Effector CD4-positive, alpha-beta T cell (primary cell): Measurements from ENCODE around the gene RSBN1L.

Source experiments
- DNase-seq: peaks from one replicate; pipeline ENCODE4 v3.0.0-alpha.2; 2020

RSBN1L gene

GRCh38 chr7:77734659-77735421 lies 38.6 kb downstream of the RSBN1L start:
- no peak for DNase-seq

DNA sequence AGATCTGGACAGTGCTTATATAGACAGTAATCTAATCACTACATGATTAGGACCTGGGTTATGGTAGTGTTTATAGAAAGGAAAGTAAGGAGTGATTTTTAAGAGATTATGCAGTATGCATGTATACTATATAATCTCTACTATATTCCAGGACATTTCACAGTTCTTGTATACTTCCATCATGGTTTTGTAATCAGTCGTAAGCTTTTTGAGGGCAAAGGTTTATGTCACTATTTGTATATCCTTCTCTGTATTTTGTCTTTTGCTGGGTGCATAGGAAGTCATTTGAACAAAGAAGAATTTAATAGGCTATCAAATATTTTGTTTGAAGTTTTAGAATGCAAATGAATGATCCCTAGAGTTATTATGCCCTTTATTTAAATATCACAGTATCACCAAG lies 39.2 kb downstream of the RSBN1L start:
- no peak for DNase-seq

- no peak for DNase-seq
Measured at GRCh38 chr7:77736991-77737390, 40.7 kb downstream of the RSBN1L start.

- no peak for DNase-seq
Measured at GRCh38 chr7:77738382-77738781, 42.1 kb downstream of the RSBN1L start.

DNA sequence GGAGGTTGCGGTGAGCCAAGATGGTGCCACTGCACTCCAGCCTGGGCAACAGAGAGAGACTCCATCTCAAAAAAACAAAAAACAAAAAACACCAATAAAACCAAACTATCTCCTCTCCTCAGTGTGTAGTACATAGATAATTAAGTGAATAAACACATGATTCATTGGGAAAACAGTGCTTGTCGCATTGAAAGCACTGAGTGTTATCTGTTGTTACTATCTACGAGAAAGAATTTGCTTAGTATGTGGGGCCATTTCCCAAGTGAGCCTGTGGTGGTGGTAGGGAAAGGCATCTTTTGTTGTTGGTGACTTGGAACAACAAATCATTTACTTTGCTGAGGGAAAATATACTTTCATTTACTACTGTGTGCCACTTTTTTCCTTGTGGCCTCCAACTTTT lies 42.6 kb downstream of the RSBN1L start:
- DNase-seq, result no peak

DNA sequence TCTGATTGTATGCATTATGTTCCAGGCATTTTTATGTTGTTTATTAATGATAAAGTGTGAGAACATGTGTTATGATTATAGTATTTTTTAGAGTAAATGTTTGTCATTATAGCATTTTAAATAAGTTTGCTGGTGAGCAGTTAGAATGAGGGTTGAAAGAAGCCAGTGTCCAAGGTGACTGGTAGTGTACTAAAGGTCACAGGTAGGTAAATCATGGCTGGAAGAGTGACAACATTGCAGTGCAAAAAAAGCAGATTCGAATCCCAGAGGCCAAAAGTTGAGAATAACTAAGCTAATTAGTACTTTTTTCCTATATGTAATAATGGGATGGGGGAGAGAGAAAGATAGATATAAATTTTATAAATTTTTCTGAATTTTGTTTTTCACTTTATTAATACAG lies 44.0 kb downstream of the RSBN1L start:
- no peak for DNase-seq

- no peak for DNase-seq
Measured at GRCh38 chr7:77743518-77743917, 47.3 kb downstream of the RSBN1L start.

DNA sequence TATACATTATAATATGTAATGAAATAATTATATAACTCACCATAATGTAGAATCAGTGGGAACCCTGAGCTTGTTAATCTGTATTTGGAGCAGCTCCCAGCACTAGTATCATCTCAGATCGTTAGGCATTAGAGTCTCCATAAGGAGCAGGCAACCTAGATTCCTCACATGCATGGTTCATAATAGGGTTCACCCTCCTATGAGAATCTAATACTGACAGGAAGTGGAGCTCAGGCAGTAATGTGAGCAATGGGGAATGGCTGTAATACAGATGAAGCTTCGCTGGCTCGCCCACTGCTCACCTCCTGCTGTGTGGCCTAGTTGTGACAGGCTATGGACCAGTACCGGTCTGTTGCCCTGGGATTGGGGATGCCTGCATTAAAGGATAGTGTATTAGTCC lies 49.5 kb downstream of the RSBN1L start:
- DNase-seq, result no peak

DNA sequence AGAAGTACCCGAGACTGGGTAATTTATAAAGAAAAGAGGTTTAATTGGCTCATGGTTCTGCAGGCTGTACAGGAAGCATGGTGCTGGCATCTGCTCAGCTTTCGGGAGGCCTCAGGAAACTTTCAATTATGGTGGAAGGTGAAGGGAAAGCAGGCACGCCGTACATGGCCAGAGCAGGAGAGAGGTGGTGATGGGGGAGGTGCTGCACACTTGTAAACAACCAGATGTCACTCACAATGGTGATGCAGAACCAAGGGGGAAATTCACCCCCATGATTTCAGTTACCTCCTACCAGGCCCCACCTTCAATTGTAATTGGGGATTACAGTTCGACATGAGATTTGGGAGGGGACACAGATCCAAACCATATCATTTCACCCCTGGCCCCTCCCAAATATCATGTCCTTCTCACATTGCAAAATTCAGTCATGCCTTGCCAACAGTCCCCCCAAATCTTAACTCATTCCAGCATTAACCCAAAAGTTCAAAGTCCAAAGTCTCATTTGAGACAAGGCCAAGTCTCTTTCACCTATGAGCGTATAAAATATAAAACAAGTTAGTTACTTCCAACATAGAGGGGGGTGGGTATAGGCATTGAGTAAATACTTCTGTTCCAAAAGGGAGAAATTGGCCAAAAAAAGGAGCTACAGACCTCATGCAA lies 50.0 kb downstream of the RSBN1L start:
- no peak for DNase-seq

DNA sequence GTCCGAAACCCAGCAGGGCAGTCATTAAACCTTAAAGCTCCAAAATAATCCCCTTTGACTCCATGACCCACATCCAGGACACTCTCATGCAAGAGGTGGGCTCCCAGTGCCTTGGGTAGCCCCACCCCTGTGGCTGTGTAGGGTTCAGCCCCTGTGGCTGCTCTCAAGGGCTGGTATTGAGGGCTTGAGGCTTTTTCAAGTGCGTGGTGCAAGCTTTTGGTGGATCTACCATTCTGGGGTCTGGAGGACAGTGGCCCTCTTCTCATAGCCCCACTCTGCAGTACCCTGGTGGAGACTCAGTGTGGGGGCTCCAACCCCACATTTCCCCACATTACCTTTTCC lies 50.5 kb downstream of the RSBN1L start:
- DNase-seq, result no peak

DNA sequence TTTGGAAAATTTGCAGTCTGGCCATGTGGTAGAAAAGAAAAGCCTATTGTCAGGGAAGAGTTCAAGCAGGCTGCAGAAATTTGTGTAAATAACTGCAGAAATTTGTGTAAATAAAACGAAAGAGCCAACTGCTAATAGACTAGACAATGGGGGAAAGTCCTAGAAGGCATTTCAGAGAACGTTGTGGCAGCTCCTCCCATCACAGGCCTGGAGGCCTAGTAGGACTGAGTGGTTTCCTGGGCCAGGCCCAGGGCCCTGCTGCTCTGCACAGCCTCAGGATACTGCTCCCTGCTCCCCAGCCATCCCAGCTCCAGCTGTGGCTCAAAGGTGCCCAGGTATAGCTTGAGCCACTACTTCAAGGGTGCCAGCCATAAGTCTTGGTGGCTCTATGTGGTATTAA lies 50.9 kb downstream of the RSBN1L start:
- DNase-seq, result no peak

DNA sequence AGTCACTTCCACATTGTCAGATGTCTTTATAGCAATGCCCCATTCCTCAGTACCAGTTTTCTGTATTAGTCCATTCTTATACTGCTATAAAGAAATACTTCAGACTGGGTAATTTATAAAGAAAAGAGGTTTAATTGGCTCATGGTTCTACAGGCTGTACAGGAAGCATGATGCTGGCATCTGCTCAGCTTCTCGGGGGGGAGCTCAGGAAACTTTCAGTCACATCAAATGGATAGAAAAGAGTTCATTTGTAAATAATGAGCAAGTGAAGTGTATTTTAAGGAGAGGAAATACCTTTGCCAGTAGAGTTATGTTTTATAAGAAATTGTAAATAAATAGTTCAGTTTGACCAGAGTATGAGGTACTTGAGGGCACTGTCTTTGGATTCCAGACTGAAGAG lies 51.5 kb downstream of the RSBN1L start:
- DNase-seq, result no peak

- no peak for DNase-seq
Measured at GRCh38 chr7:77752016-77752415, 55.8 kb downstream of the RSBN1L start.

DNA sequence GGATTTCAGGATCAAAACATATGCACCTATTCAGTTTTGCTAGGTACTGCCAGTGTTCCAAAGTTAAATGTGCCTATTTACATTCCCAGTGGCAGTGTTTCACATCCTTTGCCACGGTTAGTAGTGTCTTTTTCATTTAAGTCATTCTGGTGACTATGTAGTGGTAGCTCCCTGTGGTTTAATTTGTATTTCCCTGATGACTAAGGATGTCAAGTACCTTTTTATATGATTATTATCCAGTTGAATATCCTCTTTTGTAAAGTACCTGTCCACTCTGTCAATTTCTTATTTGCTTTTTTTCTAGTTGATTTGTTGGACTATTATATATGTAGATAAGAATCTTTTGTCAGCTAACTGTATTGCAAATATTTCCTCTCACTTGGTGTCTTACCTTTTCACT lies 56.9 kb downstream of the RSBN1L start:
- no peak for DNase-seq

GRCh38 chr7:77757589-77757988 lies 61.3 kb downstream of the RSBN1L start:
- no peak for DNase-seq

- DNase-seq, result peak; percentile 70
Measured at GRCh38 chr7:77759294-77759889, 63.1 kb downstream of the RSBN1L start.

DNA sequence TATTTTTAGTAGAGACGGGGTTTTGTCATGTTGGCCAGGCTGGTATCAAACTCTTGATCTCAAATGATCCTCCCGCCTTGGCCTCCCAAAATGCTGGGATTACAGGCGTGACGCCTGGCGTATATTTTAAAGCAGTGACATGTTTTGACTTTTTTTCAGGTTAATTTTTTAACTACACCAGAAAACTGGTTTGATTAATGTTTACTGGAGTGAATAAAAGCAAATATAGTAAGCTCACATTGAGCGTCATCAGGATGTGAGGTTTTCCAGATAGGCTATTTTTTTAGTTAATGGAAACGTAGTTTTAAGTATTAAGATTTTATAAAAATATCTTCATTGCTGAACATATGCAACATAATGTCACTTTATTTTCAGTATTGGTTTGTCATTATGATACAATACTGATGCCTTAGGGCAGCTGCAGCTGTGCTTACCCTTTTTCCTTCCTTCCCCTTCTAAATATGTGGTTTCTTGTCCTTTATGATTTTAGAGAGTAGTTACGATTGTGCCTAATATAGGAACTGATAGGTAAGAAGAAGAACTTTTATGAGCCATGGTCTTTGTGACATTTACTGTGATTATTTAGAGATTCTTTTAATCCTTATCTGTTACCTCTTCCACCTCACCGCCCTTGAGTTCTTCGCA lies 64.7 kb downstream of the RSBN1L start:
- no peak for DNase-seq

GRCh38 chr7:77765481-77765880 lies 69.2 kb downstream of the RSBN1L start:
- no peak for DNase-seq

- no peak for DNase-seq
Measured at GRCh38 chr7:77765906-77766800, 69.9 kb downstream of the RSBN1L start.

GRCh38 chr7:77766801-77767605 lies 70.7 kb downstream of the RSBN1L start:
- no peak for DNase-seq

GRCh38 chr7:77770316-77770715 lies 74.1 kb downstream of the RSBN1L start:
- DNase-seq, result no peak

- DNase-seq, result no peak
Measured at GRCh38 chr7:77771901-77772300, 75.6 kb downstream of the RSBN1L start.
